IPS-NIHi11 (cell line): ENCODE measurements around the gene PRDM16.

Source experiments
- DNase-seq: peaks from one replicate; pipeline ENCODE4 v3.0.0; 2012; ENCODE audit warnings: mixed read lengths, low spot score

Gene PRDM16

DNA sequence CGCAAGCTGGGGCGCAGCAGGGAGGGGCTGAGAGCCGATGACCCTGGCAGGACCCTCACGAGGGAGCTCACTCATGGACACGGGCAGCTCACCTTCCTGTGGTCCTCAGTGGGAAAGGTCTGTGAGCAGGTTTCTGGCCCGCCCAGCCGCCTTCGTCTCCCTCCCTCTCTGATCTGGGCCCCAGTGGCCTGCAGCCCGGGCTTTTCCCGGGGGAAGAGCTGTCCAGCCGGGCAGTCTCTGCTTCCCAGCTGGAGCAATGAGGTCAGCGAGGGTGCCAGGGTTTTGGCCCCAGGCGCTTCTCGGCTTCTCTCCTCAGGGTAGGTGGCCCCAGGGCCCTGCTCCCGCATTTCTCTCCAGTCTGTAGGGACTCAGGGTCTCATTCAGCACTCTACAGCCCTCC, 363.3 kb downstream of the PRDM16 start:
- DNase-seq: no peak

DNA sequence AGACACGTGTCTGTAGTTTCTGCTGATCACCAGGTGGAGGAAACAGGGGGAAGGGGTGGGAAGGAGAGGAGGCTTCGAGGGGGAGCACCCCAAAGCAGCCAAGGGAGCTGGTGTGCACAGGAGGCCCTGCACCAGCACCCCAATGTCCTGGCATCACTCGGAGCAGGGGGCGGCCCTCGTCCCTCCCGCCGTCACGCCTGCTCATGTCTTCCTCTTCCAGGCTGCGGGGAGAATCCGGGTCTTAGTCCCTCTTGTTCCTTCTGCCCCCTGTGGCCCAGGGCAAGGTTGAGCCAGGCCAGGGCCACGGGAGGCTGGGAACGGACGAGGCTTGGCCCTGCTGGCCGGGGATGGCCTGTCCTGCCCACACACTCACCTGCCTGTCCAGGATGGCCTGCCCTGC, 364.1 kb downstream of the PRDM16 start:
- DNase-seq: no peak

DNA sequence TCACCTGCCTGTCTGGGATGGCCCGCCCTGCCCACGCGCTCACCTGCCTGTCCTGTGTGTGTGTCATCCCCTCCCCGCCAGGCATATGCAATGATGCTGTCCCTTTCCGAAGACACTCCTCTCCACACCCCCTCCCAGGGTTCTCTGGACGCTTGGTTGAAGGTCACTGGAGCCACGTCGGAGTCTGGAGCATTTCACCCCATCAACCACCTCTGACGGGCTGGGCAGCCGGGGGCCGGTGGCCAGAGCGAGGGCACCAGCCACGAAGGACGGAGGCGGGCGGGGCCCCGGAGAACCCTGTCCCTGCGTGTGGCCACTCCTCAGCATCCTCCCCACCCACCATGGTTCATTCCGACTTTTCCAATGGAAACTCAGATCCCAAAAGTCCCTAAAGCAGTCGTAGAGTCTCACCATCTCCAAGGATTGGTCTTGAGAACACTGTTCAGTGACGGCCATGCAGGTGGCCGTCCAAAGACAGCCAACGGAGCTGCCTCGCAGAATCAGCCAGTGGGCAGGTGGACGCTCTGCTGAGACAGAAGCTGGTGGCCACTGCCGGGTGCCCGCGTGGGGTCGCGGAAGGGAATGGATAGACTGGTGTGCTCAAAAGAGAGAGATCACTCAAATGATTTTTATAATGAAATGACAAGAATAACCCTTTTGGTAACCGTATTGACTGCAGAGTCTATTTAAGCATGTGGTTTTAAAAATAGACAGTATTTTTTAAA, 364.8 kb downstream of the PRDM16 start:
- no peak for DNase-seq

DNA sequence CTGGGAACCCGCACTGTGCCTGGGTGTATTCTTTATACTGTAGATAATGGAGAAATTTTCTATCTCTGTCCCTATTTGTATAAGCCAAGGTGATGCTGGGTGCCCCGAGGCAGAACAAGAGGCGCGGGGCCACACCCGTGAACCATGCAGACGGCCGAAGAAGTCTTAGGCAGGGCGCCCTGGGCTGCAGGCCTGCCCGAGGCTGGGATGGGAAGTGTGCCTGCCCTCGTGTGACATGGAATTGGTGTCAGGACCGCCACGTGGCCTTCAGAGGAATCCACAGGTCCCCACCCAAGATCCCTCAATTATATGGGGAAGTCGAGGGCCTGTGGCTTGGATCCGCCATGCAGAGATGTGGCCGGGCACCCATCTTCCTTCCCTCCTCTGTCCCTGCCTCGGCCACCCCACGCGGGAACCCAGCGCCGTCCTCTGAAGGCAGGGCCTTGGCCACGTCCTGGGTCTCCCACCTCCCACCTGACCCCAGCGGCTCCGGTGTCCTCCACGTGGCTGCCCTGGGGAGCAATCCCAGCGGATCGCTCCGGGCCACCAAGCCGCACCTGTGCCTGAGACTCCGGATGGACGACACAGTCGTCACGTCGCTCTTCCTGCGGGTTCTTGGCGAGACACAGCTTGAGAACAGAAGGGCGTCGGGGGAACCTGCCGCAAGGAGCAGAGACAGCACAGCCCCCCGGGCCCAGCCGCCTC, 365.6 kb downstream of the PRDM16 start:
- no peak for DNase-seq

DNA sequence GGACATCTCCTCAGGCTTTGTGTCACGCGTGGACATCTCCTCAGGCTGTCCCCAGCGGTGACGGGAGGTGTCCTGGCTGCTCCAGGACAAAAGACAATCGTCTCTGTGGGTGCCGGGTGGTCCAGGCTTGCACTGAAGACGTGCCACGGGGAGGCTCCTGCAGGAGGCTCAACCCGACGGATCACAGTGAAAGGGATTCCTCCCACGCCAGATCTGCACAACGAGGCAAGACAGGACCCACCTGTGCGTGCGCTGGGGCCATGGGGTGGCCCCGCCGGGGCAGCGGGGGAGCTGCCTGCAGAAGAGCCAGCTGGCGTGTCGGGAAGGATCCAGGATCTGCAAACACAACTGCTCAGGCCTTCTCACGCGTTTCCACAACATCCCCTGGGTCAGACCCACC, 366.7 kb downstream of the PRDM16 start:
- no peak for DNase-seq

DNA sequence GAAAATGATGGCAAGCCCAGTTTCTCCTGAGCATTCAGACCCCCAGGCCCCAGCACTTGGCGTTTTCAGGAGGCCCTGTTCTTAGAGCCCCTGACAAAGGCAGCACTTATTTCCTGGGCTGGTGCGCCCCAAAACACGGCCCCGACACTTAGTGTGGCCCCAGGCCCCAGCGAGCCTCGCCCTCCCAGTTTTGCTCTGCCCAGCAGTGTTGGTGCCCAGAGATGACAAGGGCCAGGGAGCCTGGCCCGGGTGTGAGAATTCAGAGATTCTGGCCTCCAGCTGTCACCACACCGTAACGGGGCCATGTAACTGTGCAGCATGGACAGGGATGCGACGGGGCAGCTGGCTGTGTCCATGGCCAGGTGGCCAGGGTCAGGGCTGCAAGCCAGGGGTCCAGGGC, 367.4 kb downstream of the PRDM16 start:
- DNase-seq: no peak

DNA sequence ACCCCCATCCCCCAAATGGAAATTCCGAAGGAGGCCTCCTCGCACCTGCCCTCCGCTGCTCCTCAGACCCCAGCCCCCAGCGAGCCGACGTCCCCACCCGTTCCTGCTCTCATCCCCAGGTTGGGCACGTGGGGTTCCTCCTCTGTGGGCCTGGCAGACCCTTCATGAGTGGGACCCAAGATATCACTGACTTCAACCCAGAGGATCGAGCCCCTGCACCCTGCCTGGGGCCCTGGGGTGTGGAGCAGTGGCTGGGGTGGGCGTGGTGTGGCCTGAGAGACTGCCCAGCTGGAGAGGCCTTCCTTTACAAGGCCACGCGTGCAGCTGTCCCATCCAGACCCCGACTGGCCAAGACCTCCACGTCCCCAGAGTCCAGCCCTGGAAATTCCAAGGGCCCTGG, 367.9 kb downstream of the PRDM16 start:
- no peak for DNase-seq

DNA sequence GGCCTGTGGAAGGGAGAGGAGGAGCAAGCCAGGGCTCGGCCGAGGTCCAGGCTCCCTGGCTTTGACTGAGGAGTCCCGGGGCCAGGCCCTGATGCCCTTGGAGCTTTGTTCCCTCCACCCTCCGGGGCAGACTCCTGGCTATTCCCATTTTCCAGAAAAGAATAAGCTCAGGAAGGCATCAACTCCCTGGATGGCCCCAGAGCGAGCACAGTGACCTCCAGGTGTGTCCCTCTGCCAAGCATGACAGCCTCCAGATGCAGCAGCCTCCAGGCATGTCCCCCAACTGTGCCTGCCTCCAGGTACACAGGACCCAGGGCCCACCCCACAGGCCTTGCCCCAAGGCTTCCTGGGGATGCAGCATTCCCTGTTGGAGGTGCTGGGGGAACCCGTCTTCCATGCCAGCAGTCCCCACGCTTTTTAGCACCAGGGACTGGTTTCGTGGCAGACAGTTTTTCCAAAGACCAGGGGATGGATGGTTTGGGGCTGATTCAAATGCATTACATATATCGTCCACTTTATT, 369.7 kb downstream of the PRDM16 start:
- no peak for DNase-seq

DNA sequence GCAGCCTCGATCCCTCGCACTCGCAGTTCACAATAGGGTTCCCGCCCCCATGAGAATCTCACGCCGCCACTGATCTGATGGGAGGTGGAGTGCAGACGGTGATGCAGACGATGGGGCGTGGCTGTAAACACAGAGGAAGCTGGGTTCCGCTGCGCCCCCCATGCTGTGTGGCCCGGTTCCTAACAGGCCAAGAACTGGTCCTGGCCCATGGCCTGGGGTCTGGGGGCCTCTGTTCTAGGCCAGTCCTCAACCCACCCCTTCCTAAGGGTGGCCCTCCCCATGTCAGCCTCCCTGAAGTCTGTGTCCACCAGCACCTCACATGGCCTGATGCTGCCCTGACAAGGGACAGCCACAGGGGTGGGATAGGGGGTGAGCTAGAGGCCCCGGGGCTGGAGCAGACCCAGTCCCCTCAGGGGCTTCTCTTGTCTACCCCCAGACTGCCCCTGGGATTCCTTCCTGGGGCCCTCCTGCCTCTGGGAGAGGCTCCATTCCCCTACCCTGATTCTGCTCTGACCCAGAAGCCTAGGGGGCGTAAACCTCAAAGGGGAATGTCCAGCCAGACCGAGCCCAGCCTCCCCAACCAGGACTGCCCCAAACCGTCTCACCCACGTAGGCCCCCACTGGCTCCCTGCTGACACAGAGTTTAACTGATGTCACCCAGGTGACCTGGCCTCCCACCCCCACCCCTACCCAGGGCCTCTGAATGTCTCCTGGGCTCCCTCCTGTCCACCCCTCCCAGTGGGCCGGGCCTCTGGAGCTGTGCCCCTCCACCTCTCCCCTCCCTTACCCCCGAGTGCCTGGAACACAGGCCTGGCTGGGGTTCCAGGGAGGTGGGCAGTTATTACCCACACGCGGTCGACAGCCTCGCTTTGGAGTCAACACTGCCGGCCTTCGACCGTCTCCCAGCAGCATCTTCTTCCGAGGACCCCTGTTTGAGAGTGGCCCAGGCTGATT, 370.6 kb downstream of the PRDM16 start:
- no peak for DNase-seq

DNA sequence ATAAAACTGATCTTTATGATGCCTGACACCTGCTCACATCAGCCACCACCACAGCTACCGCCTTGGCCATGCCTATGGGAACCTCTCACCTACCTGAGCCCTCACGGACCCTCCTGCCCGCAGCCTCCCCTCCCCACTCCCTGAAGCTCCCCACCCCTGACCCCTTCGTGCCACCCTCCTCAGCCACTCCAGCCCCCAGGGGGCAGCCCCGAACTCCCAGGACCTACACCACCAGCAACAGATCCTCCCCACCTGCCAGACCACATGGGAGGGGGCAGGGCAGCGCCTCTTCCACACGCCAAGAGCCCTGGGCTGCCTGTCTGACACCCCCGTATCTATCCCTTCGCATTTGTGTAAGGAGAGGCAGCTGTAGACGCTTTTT, 371.3 kb downstream of the PRDM16 start:
- DNase-seq: no peak

DNA sequence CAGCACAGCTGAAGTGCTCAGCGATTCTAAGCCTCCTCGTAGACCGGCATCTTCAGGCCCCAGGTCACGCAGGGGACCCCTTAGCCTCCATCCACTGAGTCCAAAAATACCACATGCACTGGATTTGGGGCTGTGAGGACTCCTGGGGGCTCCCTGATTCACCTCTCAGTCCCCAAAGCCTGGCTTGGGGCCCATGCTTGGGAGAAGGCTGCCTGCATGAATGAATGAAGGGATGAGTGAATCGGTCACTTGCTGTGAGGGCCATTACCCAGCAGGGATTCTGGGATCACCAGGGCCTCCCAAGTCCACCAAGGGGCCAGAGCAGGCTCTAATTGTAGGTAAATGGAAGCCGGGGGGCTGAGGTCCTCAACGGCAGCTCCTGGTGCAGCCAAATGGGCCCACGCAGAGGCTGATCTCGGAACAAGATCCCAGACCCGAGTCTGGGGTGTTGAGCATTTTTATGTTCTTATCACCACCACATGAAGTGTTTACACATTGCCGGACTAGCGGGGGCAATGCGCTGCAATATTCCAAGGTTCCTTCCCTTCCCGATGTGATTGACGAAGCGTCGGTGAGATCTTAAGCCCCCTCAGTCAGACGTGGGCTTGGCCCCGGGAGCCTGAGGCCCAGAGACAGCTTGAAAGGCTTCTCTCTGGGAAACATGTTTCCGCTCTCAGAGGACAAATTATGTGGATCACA, 371.9 kb downstream of the PRDM16 start:
- no peak for DNase-seq

DNA sequence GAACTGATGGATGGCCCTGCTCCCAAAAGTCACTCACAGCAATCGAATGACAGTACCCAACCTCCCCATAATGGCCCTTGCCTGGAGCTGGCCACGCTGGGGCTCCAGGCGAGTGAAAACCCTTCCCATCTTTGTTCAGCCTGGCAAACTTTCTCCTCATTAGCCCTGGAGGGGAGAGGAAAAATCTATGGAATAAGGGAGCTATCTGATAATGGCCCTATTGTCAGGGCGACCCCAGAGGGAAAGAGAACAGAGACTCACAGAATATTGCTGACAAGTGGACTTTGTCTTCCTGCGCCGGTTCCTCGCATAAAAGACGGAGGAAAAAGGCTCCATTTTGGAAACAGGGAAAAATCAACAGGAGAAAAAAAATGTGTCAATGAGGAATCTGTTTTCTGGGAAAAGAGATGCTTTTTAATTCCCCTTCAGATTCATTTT, 372.4 kb downstream of the PRDM16 start:
- DNase-seq: no peak

DNA sequence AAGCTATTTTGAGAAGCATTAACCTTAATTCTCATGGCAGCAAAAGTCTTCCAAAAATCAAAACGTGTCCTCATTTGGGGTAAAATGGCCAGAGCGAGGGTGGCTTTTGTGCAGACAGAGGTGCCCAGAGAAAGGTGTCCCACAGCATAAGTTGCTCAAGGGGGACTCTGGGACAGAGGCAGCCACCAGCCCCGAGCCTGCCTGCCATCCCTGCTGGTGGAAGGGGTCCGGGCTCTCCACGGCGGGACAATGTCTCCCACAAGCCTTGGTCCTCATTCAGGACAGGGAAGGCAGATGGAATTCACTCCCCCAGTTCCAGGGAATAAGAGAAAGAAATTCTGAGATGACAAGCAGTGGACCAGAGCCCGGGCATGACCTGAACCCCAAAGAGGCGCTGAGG, 372.9 kb downstream of the PRDM16 start:
- no peak for DNase-seq

DNA sequence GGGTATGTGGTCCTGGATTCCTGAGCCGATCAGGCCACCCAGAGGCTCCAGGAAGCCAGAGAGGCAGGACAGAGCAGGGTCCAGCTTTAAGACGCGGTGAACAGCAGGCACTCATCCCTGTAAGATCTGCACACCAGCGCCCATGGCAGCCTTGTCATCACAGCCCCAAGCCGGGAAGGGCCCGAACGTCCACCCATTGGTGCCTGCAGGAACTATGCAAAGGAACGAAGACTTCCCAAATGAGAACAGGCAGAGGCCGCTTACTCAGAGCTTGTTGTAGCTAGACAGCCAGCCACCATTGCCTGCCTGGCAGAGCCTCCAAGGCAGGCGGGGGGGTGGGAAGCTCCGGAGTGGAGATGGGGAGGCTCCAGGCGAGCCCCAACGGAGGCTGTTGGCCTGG, 373.3 kb downstream of the PRDM16 start:
- no peak for DNase-seq

DNA sequence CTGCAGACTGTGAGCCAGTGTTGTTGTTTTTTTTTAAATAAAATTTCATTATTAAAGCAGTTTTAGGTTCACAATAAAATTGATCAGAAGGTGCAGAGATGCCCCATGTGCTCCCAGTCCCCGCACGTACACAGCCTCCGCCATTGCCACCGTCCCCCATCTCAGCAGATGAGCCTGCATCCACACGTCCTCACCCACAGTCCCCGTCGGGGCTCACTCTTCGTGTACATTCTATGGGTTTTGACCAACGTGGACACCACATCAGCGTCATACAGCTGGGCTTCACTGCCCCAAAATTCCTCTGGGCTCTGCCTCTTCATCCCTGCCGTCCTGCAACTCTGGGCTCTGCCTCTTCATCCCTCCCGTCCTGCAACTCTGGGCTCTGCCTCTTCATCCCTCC, 373.9 kb downstream of the PRDM16 start:
- DNase-seq: no peak

DNA sequence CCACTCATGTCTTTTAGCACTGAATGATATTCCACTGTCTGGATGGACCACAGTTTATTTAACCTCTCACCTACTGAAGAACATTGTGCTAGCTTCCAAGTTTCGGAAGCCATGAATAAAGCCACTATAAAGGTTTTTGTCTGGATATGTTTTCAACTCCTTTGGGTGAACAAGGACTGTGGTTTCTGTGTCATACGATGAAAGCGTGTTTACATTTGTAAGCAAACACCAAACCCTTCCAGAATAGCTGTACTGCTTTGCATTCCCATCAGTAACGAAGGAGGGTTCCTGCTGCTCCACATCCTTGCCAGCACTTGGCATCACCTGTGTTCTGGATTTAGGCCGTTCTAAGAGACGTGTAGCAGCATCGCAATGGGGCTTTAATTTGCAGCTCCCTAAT, 374.8 kb downstream of the PRDM16 start:
- no peak for DNase-seq

DNA sequence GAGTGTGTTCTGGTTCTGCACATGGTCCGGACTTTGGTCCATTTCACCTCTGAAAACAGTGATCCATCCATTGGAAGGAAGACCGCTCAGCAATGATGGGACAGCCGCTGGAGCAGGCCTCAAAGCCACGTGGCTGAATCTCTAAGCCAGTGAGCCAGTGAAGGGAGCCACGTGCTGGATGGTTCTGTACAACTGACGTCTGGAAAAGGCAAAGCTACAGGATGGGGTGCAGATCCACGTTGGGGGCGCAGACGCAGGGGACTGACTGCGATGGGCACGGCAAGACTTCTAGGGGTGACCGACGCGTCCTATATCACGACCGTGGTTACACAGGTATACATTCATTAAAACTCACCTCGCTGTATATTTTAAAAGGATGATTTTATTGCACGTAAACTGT, 375.3 kb downstream of the PRDM16 start:
- DNase-seq: no peak

DNA sequence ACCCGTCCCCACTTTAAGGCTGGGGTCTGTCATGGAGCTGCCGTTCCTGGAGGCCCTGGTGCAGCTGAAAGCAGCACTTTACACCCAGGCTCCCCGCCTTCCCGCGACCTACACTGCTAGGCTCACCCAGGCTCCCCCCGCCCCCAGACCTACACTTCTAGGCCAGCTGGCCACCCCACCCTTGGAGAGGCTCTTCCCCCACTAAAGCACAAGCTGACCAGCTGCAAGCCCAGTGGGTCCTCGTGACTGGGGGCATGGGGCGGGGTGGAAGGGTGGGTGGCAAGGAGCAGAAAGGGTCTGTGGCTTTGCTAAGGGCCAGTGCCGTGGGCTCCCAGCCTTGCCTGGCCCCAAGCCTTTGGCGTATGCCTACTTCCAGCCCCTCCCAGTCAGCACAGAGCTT, 375.7 kb downstream of the PRDM16 start:
- DNase-seq: no peak

DNA sequence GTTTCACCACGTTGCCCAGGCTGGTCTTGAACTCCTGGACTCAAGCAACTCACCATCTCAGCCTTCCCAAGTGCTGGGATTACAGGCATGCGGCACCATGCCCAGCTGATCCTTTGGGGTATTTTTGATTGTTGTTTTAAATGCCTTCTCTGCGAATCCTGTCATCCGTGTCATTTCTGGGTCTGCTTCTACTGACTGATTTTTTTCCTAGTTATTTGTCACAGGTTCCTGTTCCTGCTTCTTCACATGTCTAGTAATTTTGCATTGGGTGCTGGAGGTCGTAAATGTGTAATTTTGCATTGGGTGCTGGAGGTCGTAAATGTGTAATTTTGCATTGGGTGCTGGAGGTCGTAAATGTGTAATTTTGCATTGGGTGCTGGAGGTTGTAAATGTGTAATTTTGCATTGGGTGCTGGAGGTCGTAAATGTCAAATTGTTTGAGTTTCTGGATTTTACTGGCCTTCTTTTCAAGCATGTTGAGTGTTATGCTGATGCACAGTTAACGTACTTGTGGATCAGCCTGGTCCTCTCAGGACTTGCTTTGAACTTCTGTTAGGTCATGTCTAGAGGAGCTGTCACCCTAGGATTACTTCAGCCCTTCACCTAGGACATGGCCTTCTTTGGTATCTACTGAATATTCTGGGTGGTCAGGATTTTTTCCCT, 381.3 kb downstream of the PRDM16 start:
- no peak for DNase-seq

DNA sequence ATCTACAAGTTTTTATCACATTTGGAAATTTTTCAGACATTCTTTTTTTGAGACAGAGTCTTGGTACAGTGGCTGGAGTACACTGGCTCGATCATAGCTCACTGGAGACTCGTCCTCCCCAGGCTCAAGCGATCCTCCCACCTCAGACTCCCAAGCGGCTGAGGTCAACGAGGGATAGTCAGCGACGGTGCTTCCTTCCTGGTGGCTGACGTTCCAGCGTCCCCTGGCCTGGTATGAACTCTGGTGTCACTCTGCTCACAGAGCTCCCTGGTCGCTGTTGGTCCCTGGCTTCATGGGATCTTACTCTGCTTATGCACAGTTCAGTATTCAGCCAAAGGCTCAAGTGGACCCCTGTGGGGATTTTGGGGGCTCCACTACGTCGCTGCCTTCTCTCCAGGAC, 382.0 kb downstream of the PRDM16 start:
- no peak for DNase-seq
